Stomach smooth muscle (tissue), 2 donors: Measurements from ENCODE around the gene SCFD2.
A peak's percentile ranks its signal among the peaks of the same experiment; 100 is the strongest.
"Not testable (repeated sequence)": the region's sequence is repeated elsewhere in the genome, so short reads cannot be mapped to it uniquely, and the experiment has no call there.

Experiments
- H3K27ac ChIP-seq: one replicate; pipeline ENCODE4 v1.7.0; 2013; ENCODE audit warnings: mild to moderate bottlenecking, low read length, inconsistent platforms
- H3K27me3 ChIP-seq, 2 donors: one replicate each; pipeline ENCODE4 v1.7.0; 2013; ENCODE audit warnings: low read length in 2 of 2; ENCODE audit not compliant: insufficient read depth in 2 of 2, control insufficient read depth in 1 of 2
- H3K36me3 ChIP-seq, 2 donors: one replicate each; pipeline ENCODE4 v1.7.0; 2013; ENCODE audit warnings: low read length in 2 of 2; ENCODE audit not compliant: control insufficient read depth in 2 of 2, insufficient read depth in 2 of 2
- H3K4me1 ChIP-seq: one replicate; pipeline ENCODE4 v1.7.0; 2013; ENCODE audit warnings: low read length; ENCODE audit not compliant: control insufficient read depth, insufficient read depth
- H3K4me3 ChIP-seq, 2 donors: one replicate each; pipeline ENCODE4 v1.7.0; 2013; ENCODE audit warnings: low read length in 2 of 2
- H3K9ac ChIP-seq, 2 donors: one replicate each; pipeline ENCODE4 v1.7.0; 2013; ENCODE audit warnings: low read length in 2 of 2, mild to moderate bottlenecking in 1 of 2
- H3K9me3 ChIP-seq, 2 donors: one replicate each; pipeline ENCODE4 v1.7.0; 2013; ENCODE audit warnings: low read length in 2 of 2; ENCODE audit not compliant: control insufficient read depth in 2 of 2
- donor health status: healthy.
- donor health status: Pancreatic carcinoma.

SCFD2 gene

DNA sequence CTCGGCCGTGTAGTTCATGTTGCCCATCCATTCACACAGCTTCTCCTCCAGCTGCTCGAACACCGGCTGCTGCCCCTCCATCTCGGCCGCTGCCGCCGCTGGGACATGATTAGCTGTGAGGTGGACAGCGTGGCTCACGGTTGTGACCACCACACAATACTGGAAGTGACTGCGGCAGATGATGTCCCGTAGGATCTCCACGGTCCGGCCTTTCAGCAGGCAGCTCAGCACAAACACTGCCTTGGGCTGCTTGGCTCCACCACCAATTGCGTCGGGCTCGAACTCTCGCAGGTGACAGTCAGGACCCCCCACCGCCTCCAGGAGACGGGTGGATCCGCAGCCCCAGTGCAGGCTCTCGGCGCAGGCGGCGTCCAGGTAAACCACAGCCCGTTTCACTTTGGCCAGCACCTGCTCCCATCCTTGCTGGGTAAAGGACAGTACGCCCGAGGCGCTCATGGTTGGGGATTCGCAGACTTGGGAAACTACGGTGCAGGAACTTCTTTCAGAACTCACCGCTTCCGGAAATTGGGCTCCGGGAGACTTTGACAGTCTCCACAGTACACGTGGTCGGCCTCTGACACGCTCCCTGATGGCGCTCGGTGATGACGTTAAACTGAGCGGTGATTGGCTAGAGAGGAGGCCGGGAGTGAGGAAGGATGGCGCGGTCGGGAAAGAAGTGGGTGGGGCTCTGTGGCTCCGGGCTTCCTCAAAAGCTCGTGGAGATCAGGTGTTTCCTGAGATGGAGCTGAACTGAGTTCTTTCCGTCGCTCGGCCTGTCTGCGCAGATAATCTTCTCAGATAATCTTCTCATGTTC lies at the start of gene SCFD2:
Gene SCFD2, minus strand, starts transcription at position 576 of the 815 bp plus-strand sequence.
- Histone ChIP-seq H3K27me3 (peaks cover 0 to 7% of the 10 kb centered on the region in 2 donors), H3K9me3 (no peaks in the 10 kb centered on the region), H3K9ac (peak within 1 kb of the TSS; percentile 75 to 76), H3K36me3 (no peaks in the 10 kb centered on the region), H3K4me1 (peaks cover 11% of the 10 kb centered on the region), H3K27ac (peak within 1 kb of the TSS; percentile 26), H3K4me3 (peak within 1 kb of the TSS; percentile 87 to 99)

- not testable (repeated sequence) for H3K27ac ChIP-seq, H3K4me3 ChIP-seq, H3K27me3 ChIP-seq, H3K36me3 ChIP-seq, H3K9me3 ChIP-seq, H3K4me1 ChIP-seq, H3K9ac ChIP-seq
Observed at GRCh38 chr4:53409479-53409878, 43.6 kb upstream of the SCFD2 start.

GRCh38 chr4:53380221-53380620 lies 14.4 kb upstream of the SCFD2 start:
- Histone ChIP-seq H3K36me3 (peaks cover 0 to 3% of the 10 kb centered on the region in 2 donors), H3K9me3 (no peaks in the 10 kb centered on the region), H3K9ac (no peak overlapping the region), H3K27ac (no peak overlapping the region), H3K27me3 (no peaks in the 10 kb centered on the region), H3K4me1 (no peaks in the 10 kb centered on the region), H3K4me3 (no peak overlapping the region)

GRCh38 chr4:53378171-53378482 lies 12.3 kb upstream of the SCFD2 start:
- Histone ChIP-seq H3K9me3 (no peaks in the 10 kb centered on the region), H3K4me1 (no peaks in the 10 kb centered on the region), H3K4me3 (peak overlapping the region; percentile 80 to 92), H3K27me3 (no peaks in the 10 kb centered on the region), H3K36me3 (no peaks in the 10 kb centered on the region), H3K9ac (peak overlapping the region; percentile 81 to 90), H3K27ac (peak overlapping the region; percentile 56)

GRCh38 chr4:53377319-53378170 lies 11.7 kb upstream of the SCFD2 start, which contains the start of gene FIP1L1:
Gene FIP1L1 (plus strand): TSS chr4:53377641. CDS start chr4:53377839, 198 bp downstream.
- H3K27me3 ChIP-seq = peaks cover 0 to 2% of the 10 kb centered on the region in 2 donors
- peak within 1 kb of the TSS; percentile 81 to 90 for H3K9ac ChIP-seq
- no peaks in the 10 kb centered on the region for H3K36me3 ChIP-seq

DNA sequence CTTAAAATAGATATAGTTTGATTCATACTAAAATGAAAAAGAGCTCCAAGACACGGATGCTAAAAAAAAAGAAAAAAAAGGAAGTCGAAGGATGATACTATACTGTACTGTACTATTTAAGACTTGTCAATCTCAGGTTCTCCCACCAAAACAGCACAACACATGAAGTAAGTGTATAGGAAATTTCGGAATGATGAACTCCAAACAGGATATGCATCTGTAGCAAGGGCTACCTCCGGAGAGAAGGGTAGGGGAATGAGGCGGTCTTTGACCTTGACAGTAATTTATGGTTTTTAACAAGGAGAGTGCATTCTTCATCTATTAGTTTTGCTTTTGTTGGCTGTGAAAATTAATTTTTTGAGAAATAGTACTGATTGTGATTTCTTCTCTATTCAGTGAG lies 11.0 kb upstream of the SCFD2 start:
- H3K27ac ChIP-seq = peak overlapping the region; percentile 56
- no peaks in the 10 kb centered on the region for H3K36me3 ChIP-seq
- peak overlapping the region; percentile 66 to 90 for H3K9ac ChIP-seq
- no peaks in the 10 kb centered on the region for H3K9me3 ChIP-seq
- H3K4me1 ChIP-seq = no peaks in the 10 kb centered on the region
- peak overlapping the region; percentile 80 to 92 for H3K4me3 ChIP-seq
- H3K27me3 ChIP-seq = peaks cover 0 to 4% of the 10 kb centered on the region in 2 donors

More at GRCh38 chr4:53377319-53378170, 11.7 kb upstream of the SCFD2 start, which contains the start of gene FIP1L1:
- Histone ChIP-seq H3K27ac (peak within 1 kb of the TSS; percentile 56), H3K4me3 (peak within 1 kb of the TSS; percentile 80 to 92), H3K4me1 (no peaks in the 10 kb centered on the region), H3K9me3 (no peaks in the 10 kb centered on the region)

DNA sequence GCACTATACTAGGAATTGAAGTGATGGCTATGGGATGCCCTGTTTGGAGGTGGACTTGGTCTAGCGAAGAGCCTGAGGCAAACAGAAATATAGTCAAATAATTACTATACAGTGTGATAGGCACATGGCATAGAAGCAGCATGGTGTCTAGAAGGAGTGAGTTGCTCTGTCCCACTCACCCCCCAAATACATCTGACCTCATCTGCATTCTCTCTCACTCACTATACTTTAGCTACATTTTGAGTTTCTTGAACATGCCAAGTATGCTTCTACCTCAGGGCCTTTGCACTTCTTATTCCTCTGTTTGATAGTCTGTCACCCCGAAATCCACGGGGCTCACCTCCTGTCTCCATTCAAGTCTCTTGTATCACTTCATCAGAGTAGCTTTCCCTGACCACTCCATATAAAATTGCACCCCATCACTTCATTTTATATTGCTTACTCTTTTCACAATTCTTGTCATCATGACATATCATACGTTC lies 9.0 kb upstream of the SCFD2 start:
- H3K9ac ChIP-seq = no peak overlapping the region
- H3K4me3 ChIP-seq = no peak overlapping the region

GRCh38 chr4:53371843-53372521 lies 6.1 kb upstream of the SCFD2 start:
- H3K9ac ChIP-seq = no peak overlapping the region
- H3K9me3 ChIP-seq = no peaks in the 10 kb centered on the region
- H3K4me1 ChIP-seq = no peaks in the 10 kb centered on the region
- no peak overlapping the region for H3K27ac ChIP-seq
- H3K4me3 ChIP-seq = no peak overlapping the region
- H3K36me3 ChIP-seq = no peaks in the 10 kb centered on the region
- H3K27me3 ChIP-seq = peaks cover 3 to 17% of the 10 kb centered on the region in 2 donors

More for the DNA sequence above, 9.0 kb upstream of the SCFD2 start:
- H3K36me3 ChIP-seq = no peaks in the 10 kb centered on the region
- H3K9me3 ChIP-seq = no peaks in the 10 kb centered on the region
- no peak overlapping the region for H3K27ac ChIP-seq
- H3K4me1 ChIP-seq = no peaks in the 10 kb centered on the region
- H3K27me3 ChIP-seq = peaks cover 3 to 13% of the 10 kb centered on the region in 2 donors

DNA sequence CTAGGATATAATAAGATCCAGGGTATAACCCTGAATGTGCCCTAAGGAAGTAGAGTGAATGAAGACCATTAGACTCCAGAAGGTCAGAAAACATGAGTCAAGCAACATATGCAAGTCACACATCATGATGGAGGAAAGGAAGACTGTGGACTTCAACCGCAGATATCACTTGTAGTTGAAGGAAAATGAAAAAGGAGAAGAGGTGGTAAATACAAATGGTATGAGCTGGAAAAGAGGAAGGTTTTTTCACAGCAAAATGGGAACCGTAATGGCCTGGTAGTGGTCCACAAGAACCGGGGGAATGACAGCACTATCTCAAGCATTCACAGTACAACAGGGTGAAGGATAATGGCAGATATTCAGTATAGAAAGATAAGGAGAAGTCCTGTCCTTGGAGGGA lies 5.2 kb upstream of the SCFD2 start:
- H3K4me1 ChIP-seq = no peaks in the 10 kb centered on the region
- no peak overlapping the region for H3K9ac ChIP-seq
- H3K9me3 ChIP-seq = no peaks in the 10 kb centered on the region
- peaks cover 3 to 17% of the 10 kb centered on the region in 2 donors for H3K27me3 ChIP-seq
- H3K27ac ChIP-seq = no peak overlapping the region
- H3K36me3 ChIP-seq = no peaks in the 10 kb centered on the region
- H3K4me3 ChIP-seq = no peak overlapping the region

- H3K36me3 ChIP-seq = no peaks in the 10 kb centered on the region
- no peak overlapping the region for H3K4me3 ChIP-seq
- H3K27ac ChIP-seq = no peak overlapping the region
- no peak overlapping the region for H3K9ac ChIP-seq
- H3K4me1 ChIP-seq = peaks cover 11% of the 10 kb centered on the region
- H3K9me3 ChIP-seq = no peaks in the 10 kb centered on the region
- H3K27me3 ChIP-seq = peaks cover 3 to 17% of the 10 kb centered on the region in 2 donors
Observed at GRCh38 chr4:53367721-53368120, 1.9 kb upstream of the SCFD2 start.
